Activated CD8-positive, alpha-beta T cell treated with anti-CD3 and anti-CD28 coated beads, Interleukin-2, amount 10 ng/mL, durations not matched to agents 7 days and 5 days (primary cell): ENCODE measurements around the gene SLC26A3. TPM values are rescaled to one million over a fixed set of nuclear protein-coding genes. Genes with fewer than 3 reads are reported as not detected.
"Not testable (repeated sequence)": the region's sequence is repeated elsewhere in the genome, so short reads cannot be mapped to it uniquely, and the experiment has no call there.

ENCODE experiments used
- ATAC-seq: fragments of 150-1000 bp; cut with Tn5 transposase; one replicate; pipeline ENCODE4 v1.10.0; 2021; ENCODE audit warnings: moderate library complexity
- CTCF ChIA-PET: fragments of 350-600 bp; sonication (Branson Sonifier 250); formaldehyde crosslinking; loops from one replicate; lab custom pipeline; 2021; ENCODE audit warnings: antibody characterized with exemption; lab: Charles Lee
- POLR2A ChIA-PET: fragments of 350-600 bp; sonication (Branson Sonifier 250); formaldehyde crosslinking; loops from one replicate; lab custom pipeline; 2021; ENCODE audit warnings: antibody characterized with exemption; lab: Charles Lee
- DNase-seq: peaks from one replicate; pipeline ENCODE4 v3.0.0-alpha.2; 2020
- H3K27ac Mint-ChIP-seq: one replicate; pipeline ENCODE4 v1.8.0; 2021; ENCODE audit warnings: mild to moderate bottlenecking, mixed read lengths
- H3K27me3 Mint-ChIP-seq: one replicate; pipeline ENCODE4 v1.8.0; 2021; ENCODE audit warnings: low read depth, mixed read lengths
- H3K36me3 Mint-ChIP-seq: one replicate; pipeline ENCODE4 v1.8.0; 2021; ENCODE audit warnings: low read depth, mixed read lengths
- H3K4me1 Mint-ChIP-seq: one replicate; pipeline ENCODE4 v1.8.0; 2021; ENCODE audit warnings: low read depth, mixed read lengths
- H3K4me3 Mint-ChIP-seq: one replicate; pipeline ENCODE4 v1.8.0; 2021; ENCODE audit warnings: mild to moderate bottlenecking, mixed read lengths
- H3K9me3 Mint-ChIP-seq: one replicate; pipeline ENCODE4 v1.8.0; 2022; ENCODE audit warnings: mixed read lengths; ENCODE audit not compliant: insufficient read depth
- total RNA-seq, 2 experiments: library from RNA; stranded (reverse); gene quantifications; one replicate each; pipeline ENCODE4 v1.2.3, GENCODE V29; 2021

The SLC26A3 gene
- total RNA-seq: not detected

DNA sequence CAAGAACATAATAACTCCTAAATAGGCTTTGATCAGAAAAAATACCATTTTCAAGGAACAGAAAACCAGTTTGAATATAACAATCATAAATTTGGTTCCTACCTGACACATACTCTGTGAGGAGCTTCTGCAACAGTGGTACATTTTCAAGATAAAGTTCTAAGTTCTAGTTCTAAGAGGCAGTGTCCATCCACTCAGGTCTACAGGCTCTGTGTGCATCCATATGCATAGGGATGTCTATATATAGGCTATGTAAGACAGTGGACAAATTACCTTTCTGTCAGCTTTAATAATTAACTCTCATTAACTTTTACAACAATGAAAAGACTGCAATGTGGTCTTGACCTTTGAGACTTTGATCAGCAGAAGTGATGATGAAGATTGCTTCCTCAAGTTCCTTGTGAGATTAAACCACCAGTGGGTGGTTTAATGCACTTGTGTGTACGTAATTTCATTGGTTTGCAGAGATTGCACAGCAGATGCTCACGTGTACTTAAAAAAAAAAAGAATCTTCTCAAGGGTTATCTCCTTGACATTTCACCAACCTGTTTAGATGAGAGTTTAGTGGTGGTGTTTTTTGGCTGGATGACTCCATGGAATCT, at the start of gene SLC26A3:
Gene SLC26A3 (minus strand): TSS at position 215 of the 602 bp plus-strand sequence. CDS start 8,714 bp downstream, outside the sequence.
- Mint-ChIP-seq H3K36me3 (no peaks in the 10 kb centered on the region), H3K27me3 (peaks cover 9% of the 10 kb centered on the region), H3K4me1 (no peaks in the 10 kb centered on the region), H3K9me3 (no peaks in the 10 kb centered on the region), H3K27ac (no peak within 1 kb of the TSS), H3K4me3 (no peak within 1 kb of the TSS)
- POLR2A ChIA-PET: no interaction called here
- CTCF ChIA-PET: no interaction called here
- DNase-seq (no peak), ATAC-seq (no peak)

DNA sequence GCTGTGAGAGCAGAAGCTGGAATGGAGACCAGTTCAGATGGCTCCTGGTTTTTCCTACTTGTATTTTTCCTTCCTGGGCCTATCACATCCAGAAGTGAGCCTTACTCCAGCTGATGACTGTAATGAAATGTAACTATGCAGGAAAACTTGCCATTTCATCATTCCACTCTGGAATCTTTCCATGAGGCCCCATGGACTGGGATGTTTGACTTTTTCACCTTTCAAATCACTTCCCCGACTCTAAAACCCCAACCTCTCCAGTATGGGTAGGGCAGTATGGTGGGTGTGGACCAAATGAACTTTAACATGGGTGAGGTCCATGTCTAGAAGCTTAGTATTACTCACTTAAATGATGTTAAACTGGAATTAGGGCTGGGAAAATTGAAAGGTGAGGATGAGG, 47.6 kb upstream of the SLC26A3 start:
- Mint-ChIP-seq H3K4me3 (no peak overlapping the region), H3K4me1 (peaks cover 2% of the 10 kb centered on the region)

GRCh38 chr7:107850216-107850615, 47.2 kb upstream of the SLC26A3 start:
- DNase-seq (no peak), ATAC-seq (no peak)
- Mint-ChIP-seq H3K36me3 (no peaks in the 10 kb centered on the region), H3K4me3 (no peak overlapping the region), H3K4me1 (peaks cover 1% of the 10 kb centered on the region), H3K27me3 (peaks cover 9% of the 10 kb centered on the region), H3K27ac (no peak overlapping the region), H3K9me3 (no peaks in the 10 kb centered on the region)
- ChIA-PET POLR2A (no interaction called here), CTCF (interaction anchor here (1.6 kb wide), 1 partner anchor 29 kb away, joined by 4 read pairs; no protein-coding TSS in a partner anchor)

More for the DNA sequence above, 47.6 kb upstream of the SLC26A3 start:
- ChIA-PET CTCF (interaction anchor here (1.6 kb wide), 1 partner anchor 29 kb away, joined by 4 read pairs; no protein-coding TSS in a partner anchor), POLR2A (no interaction called here)
- Mint-ChIP-seq H3K9me3 (no peaks in the 10 kb centered on the region), H3K36me3 (no peaks in the 10 kb centered on the region), H3K27me3 (peaks cover 9% of the 10 kb centered on the region), H3K27ac (no peak overlapping the region)
- DNase-seq (no peak), ATAC-seq (no peak)

GRCh38 chr7:107848211-107848610, 45.2 kb upstream of the SLC26A3 start:
- H3K27ac Mint-ChIP-seq, H3K9me3 Mint-ChIP-seq, DNase-seq, H3K4me1 Mint-ChIP-seq, CTCF ChIA-PET, H3K27me3 Mint-ChIP-seq, H3K4me3 Mint-ChIP-seq, POLR2A ChIA-PET, H3K36me3 Mint-ChIP-seq, ATAC-seq: not testable (repeated sequence)

GRCh38 chr7:107847836-107848175, 44.8 kb upstream of the SLC26A3 start:
- POLR2A ChIA-PET, H3K36me3 Mint-ChIP-seq, CTCF ChIA-PET: not testable (repeated sequence)

GRCh38 chr7:107847168-107847835, 44.3 kb upstream of the SLC26A3 start:
- ChIA-PET POLR2A (no interaction called here), CTCF (no interaction called here)
- DNase-seq: no peak
- H3K4me3 Mint-ChIP-seq: no peak overlapping the region
- no peak overlapping the region for H3K27ac Mint-ChIP-seq
- H3K9me3 Mint-ChIP-seq: no peaks in the 10 kb centered on the region
- ATAC-seq: no peak
- no peaks in the 10 kb centered on the region for H3K4me1 Mint-ChIP-seq
- H3K36me3 Mint-ChIP-seq: no peaks in the 10 kb centered on the region
- H3K27me3 Mint-ChIP-seq: peaks cover 9% of the 10 kb centered on the region

More at GRCh38 chr7:107847836-107848175, 44.8 kb upstream of the SLC26A3 start:
- H3K4me1 Mint-ChIP-seq, H3K4me3 Mint-ChIP-seq, ATAC-seq, H3K27me3 Mint-ChIP-seq, DNase-seq, H3K9me3 Mint-ChIP-seq, H3K27ac Mint-ChIP-seq: not testable (repeated sequence)

DNA sequence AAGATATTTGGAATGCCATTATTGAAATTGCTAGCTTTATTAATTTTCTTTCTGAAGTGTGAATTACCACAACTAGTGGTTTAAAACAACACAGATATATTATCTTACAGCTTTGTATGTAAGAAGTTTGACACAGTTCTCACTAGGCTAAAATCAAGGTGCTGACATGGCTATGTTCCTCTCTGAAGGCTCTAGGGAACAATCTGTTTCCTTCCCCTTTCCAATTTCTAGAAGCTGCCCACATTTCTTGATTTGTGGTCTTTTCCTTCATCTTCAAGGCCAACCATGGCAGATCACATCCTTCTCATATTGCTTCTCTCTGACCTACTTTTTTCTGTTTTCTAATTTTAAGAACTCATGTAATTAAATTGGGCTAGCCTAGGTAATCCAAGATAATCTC, 43.3 kb upstream of the SLC26A3 start:
- Mint-ChIP-seq H3K27ac (no peak overlapping the region), H3K36me3 (no peaks in the 10 kb centered on the region), H3K9me3 (no peaks in the 10 kb centered on the region), H3K4me1 (no peaks in the 10 kb centered on the region), H3K4me3 (no peak overlapping the region), H3K27me3 (peaks cover 3% of the 10 kb centered on the region)
- DNase-seq (no peak), ATAC-seq (no peak)
- CTCF ChIA-PET: interaction anchor here (1.0 kb wide), 1 partner anchor 29 kb away, joined by 4 read pairs; no protein-coding TSS in a partner anchor
- POLR2A ChIA-PET: interaction anchor here (1.0 kb wide), 1 partner anchor 11 kb away, joined by 3 read pairs; no protein-coding TSS in a partner anchor

- H3K4me1 Mint-ChIP-seq: no peaks in the 10 kb centered on the region
- ChIA-PET CTCF (no interaction called here), POLR2A (interaction anchor here (0.6 kb wide), 1 partner anchor 718 kb away, joined by 4 read pairs; no protein-coding TSS in a partner anchor)
- no peaks in the 10 kb centered on the region for H3K9me3 Mint-ChIP-seq
- H3K27me3 Mint-ChIP-seq: peaks cover 6% of the 10 kb centered on the region
- no peak for ATAC-seq
- no peaks in the 10 kb centered on the region for H3K36me3 Mint-ChIP-seq
- H3K4me3 Mint-ChIP-seq: no peak overlapping the region
- no peak for DNase-seq
- no peak overlapping the region for H3K27ac Mint-ChIP-seq
These were observed 40.2 kb upstream of the SLC26A3 start for GRCh38 chr7:107843184-107843583.

GRCh38 chr7:107842213-107842612, 39.2 kb upstream of the SLC26A3 start:
- no peak overlapping the region for H3K27ac Mint-ChIP-seq
- CTCF ChIA-PET: no interaction called here

DNA sequence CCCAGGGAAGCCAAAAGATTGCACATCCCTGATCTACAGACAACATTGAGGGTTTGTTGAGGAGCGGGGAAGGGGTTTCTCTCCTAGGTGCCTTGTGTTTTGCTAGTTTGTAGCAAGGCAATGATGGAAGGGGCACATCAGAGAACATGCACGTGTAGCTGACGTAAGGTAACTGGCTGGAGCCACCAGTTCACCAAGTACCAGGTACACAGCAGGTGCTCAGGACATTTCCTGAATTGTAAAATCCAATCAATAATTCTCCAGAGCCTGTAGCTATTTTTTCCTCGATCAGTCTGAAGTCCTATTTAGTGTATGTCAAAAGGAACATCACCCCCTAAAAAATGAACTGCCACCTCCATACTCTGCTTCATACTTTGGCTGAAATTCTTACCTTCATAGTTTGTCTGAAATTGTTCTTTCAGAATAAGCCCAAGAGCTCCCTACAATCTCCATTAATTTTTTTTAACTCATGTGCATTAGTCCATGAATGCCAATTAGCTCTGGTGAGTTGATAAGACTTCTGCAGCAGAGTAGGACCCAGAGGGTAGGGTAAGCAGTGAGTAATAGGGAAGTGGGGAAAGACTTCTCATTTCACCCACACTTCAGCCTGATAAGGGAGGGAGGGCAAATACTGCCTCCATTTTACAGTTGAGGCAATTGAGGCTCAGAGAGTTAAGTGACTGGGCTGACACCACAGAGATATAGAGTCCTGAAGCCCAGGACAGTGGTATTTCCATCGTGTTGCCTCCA, 36.0 kb upstream of the SLC26A3 start:
- CTCF ChIA-PET: interaction anchor here (1.1 to 1.3 kb wide), 2 partner anchors 33 to 36 kb away, joined by 3 read pairs; no protein-coding TSS in a partner anchor
- ATAC-seq (no peak), DNase-seq (no peak)
- Mint-ChIP-seq H3K36me3 (no peaks in the 10 kb centered on the region), H3K27me3 (peaks cover 5% of the 10 kb centered on the region), H3K4me3 (no peak overlapping the region), H3K27ac (no peak overlapping the region), H3K9me3 (no peaks in the 10 kb centered on the region), H3K4me1 (no peaks in the 10 kb centered on the region)
- POLR2A ChIA-PET: no interaction called here

More at GRCh38 chr7:107842213-107842612, 39.2 kb upstream of the SLC26A3 start:
- DNase-seq (no peak), ATAC-seq (no peak)
- Mint-ChIP-seq H3K9me3 (no peaks in the 10 kb centered on the region), H3K4me3 (no peak overlapping the region), H3K4me1 (no peaks in the 10 kb centered on the region), H3K36me3 (no peaks in the 10 kb centered on the region), H3K27me3 (peaks cover 9% of the 10 kb centered on the region)
- POLR2A ChIA-PET: no interaction called here

DNA sequence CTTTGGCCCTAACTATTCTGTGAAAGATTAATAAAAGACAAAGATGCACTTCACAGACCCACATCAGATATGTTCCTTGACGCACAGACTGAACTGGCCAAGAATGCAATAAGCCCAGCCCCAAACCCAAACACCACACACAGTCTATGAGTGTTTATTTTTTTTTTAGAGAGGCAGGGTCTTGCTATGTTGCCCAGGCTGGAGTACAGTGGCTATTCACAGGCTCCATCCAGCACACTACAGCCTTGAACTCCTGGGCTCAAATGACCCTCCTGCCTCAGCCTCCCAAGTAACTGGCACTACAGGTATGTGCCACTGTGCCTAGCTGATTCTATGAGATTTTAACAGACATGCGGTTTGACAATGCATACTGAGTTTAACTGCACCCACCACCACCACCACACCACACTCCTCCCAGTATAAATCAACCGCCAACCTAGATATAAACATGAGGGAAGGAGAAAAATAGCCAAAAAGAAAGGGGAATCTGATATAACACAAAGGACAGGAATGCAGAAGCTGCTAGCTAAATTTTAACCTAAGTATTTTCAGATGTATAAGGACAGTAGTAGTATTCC, 35.1 kb upstream of the SLC26A3 start:
- ATAC-seq: no peak
- H3K36me3 Mint-ChIP-seq: no peaks in the 10 kb centered on the region
- POLR2A ChIA-PET: no interaction called here
- no peak overlapping the region for H3K27ac Mint-ChIP-seq
- H3K4me3 Mint-ChIP-seq: no peak overlapping the region
- DNase-seq: no peak
- CTCF ChIA-PET: interaction anchor here (1.1 to 1.3 kb wide), 2 partner anchors 34 to 37 kb away, joined by 3 read pairs; no protein-coding TSS in a partner anchor
- no peaks in the 10 kb centered on the region for H3K4me1 Mint-ChIP-seq
- H3K27me3 Mint-ChIP-seq: peaks cover 5% of the 10 kb centered on the region
- H3K9me3 Mint-ChIP-seq: no peaks in the 10 kb centered on the region
